Calu3 (cell line): ENCODE results near the gene PCDHGA11. TPM values are rescaled to one million over a fixed set of nuclear protein-coding genes. Genes with fewer than 3 reads are reported as not detected.
"Not testable (repeated sequence)": the region's sequence is repeated elsewhere in the genome, so short reads cannot be mapped to it uniquely, and the experiment has no call there.

Source experiments
- BruUV-seq: library from RNA; stranded (reverse); fragments of 400-500 nt; replicated peaks from 2 replicates; lab custom pipeline; 2021; lab: Mats Ljungman, UMichigan
- CTCF ChIA-PET: fragments of 300-600 bp; sonication (Branson Sonifier 250); formaldehyde crosslinking; loops from one replicate; lab custom pipeline; 2022; ENCODE audit warnings: antibody characterized with exemption; lab: Charles Lee
- DNase-seq: peaks from one replicate; pipeline ENCODE4 v3.0.0; 2022
- H3K27ac Mint-ChIP-seq: one replicate; pipeline ENCODE4 v1.8.0; 2022; ENCODE audit warnings: mixed read lengths; ENCODE audit not compliant: unreplicated experiment
- H3K27me3 Mint-ChIP-seq: one replicate; pipeline ENCODE4 v1.8.0; 2022; ENCODE audit warnings: mixed read lengths; ENCODE audit not compliant: unreplicated experiment
- H3K36me3 Mint-ChIP-seq: one replicate; pipeline ENCODE4 v1.8.0; 2022; ENCODE audit warnings: mild to moderate bottlenecking, moderate library complexity, mixed read lengths; ENCODE audit not compliant: insufficient read depth, unreplicated experiment
- H3K4me1 Mint-ChIP-seq: one replicate; pipeline ENCODE4 v1.8.0; 2022; ENCODE audit warnings: mild to moderate bottlenecking, low read depth, mixed read lengths; ENCODE audit not compliant: unreplicated experiment
- H3K4me3 Mint-ChIP-seq: one replicate; pipeline ENCODE4 v1.8.0; 2022; ENCODE audit warnings: mild to moderate bottlenecking, low read depth, moderate library complexity, mixed read lengths; ENCODE audit not compliant: unreplicated experiment
- H3K9me3 Mint-ChIP-seq: one replicate; pipeline ENCODE4 v1.8.0; 2022; ENCODE audit warnings: low read depth, mixed read lengths; ENCODE audit not compliant: unreplicated experiment
- intact Hi-C: fragments of 100-400 bp; cut with micrococcal nuclease; formaldehyde crosslinking; loops from one replicate; pipeline ENCODE4 v1.10.0; 2022; ENCODE audit not compliant: unreplicated experiment
- total RNA-seq: library from RNA; stranded (reverse); gene quantifications from 2 replicates; pipeline ENCODE4 v1.2.3, GENCODE V29; 2022
- TF ChIP-seq, protein P1 (sequence below): fragments of 200-600 bp; IDR thresholded peaks from one replicate; pipeline ENCODE4 v1.8.0; 2022; ENCODE audit warnings: antibody characterized with exemption; ENCODE audit not compliant: unreplicated experiment

Gene PCDHGA11
- total RNA-seq, 1 experiment from 2014 or later: 2.8 TPM

DNA sequence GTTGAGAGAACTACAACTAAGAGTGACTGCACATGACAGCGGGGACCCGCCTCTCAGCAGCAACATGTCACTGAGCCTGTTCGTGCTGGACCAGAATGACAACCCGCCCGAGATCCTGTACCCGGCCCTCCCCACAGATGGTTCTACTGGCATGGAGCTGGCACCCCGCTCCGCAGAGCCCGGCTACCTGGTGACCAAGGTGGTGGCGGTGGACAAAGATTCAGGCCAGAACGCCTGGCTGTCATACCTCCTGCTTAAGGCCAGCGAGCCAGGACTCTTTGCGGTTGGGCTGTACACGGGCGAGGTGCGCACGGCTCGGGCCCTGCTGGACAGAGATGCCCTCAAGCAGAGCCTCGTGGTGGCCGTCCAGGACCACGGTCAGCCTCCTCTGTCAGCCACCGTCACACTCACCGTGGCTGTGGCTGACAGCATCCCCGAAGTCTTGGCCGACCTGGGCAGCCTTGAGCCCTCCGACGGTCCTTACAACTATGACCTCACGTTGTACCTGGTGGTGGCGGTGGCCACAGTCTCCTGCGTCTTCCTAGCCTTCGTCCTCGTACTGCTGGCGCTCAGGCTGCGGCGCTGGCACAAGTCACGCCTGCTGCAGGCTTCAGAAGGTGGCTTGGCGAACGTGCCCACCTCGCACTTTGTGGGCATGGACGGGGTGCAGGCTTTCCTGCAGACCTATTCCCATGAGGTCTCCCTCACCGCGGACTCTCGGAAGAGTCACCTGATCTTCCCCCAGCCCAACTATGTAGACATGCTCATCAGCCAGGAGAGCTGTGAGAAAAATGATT, 36.2 kb upstream of the PCDHGA11 start:
- TF ChIP-seq, protein P1, sequence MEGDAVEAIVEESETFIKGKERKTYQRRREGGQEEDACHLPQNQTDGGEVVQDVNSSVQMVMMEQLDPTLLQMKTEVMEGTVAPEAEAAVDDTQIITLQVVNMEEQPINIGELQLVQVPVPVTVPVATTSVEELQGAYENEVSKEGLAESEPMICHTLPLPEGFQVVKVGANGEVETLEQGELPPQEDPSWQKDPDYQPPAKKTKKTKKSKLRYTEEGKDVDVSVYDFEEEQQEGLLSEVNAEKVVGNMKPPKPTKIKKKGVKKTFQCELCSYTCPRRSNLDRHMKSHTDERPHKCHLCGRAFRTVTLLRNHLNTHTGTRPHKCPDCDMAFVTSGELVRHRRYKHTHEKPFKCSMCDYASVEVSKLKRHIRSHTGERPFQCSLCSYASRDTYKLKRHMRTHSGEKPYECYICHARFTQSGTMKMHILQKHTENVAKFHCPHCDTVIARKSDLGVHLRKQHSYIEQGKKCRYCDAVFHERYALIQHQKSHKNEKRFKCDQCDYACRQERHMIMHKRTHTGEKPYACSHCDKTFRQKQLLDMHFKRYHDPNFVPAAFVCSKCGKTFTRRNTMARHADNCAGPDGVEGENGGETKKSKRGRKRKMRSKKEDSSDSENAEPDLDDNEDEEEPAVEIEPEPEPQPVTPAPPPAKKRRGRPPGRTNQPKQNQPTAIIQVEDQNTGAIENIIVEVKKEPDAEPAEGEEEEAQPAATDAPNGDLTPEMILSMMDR: no peak
- DNase-seq: no peak
- no TSS peak for BruUV-seq
- peaks cover 4% of the 10 kb centered on the region for H3K36me3 Mint-ChIP-seq
- no peaks in the 10 kb centered on the region for H3K4me1 Mint-ChIP-seq
- peaks cover 12% of the 10 kb centered on the region for H3K9me3 Mint-ChIP-seq
- CTCF ChIA-PET: no interaction called here
- no peaks in the 10 kb centered on the region for H3K27me3 Mint-ChIP-seq
- intact Hi-C loops: no loop called here
- no peak overlapping the region for H3K27ac Mint-ChIP-seq
- no peak overlapping the region for H3K4me3 Mint-ChIP-seq

DNA sequence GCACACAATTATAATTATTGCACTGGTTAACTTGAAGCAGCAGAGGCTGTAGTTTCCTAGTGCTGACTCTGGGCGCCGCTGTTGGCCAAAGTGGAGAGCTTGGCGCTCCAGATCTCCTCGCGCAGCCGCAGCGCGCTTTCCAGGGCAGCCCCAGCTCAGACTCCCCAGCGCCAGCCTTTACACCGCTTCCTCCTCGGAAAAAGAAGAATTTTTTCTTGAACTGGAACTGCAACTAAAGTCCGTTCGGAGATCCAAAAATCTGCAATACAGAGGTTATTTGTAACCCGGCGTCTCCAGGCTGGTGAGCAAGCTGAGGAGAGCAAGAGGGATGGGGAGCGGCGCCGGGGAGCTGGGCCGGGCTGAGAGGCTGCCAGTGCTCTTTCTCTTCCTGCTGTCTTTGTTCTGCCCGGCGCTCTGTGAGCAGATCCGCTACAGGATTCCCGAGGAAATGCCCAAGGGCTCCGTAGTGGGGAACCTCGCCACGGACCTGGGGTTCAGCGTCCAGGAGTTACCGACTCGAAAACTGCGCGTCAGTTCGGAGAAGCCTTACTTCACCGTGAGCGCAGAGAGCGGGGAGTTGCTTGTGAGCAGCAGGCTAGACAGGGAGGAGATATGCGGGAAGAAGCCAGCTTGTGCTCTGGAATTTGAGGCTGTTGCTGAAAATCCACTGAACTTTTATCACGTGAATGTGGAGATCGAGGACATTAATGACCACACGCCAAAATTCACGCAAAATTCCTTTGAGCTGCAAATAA, 33.1 kb upstream of the PCDHGA11 start, which contains the start of gene PCDHGB4:
Gene PCDHGB4 (plus strand): TSS at position 142 of the 755 bp plus-strand sequence. CDS start 187 bp downstream, at position 329.
- intact Hi-C loops, H3K27me3 Mint-ChIP-seq, H3K27ac Mint-ChIP-seq, H3K4me1 Mint-ChIP-seq, BruUV-seq, H3K36me3 Mint-ChIP-seq: not testable (repeated sequence)
- peaks cover 16% of the 10 kb centered on the region for H3K9me3 Mint-ChIP-seq
- TF ChIP-seq, protein P1: peak; percentile 14
- peak; percentile 54 for DNase-seq
- peak within 1 kb of the TSS; percentile 64 for H3K4me3 Mint-ChIP-seq
- CTCF ChIA-PET: interaction anchor here (0.6 to 1.1 kb wide), 2 partner anchors 177 to 204 kb away, joined by 5 to 6 read pairs; no protein-coding TSS in a partner anchor

DNA sequence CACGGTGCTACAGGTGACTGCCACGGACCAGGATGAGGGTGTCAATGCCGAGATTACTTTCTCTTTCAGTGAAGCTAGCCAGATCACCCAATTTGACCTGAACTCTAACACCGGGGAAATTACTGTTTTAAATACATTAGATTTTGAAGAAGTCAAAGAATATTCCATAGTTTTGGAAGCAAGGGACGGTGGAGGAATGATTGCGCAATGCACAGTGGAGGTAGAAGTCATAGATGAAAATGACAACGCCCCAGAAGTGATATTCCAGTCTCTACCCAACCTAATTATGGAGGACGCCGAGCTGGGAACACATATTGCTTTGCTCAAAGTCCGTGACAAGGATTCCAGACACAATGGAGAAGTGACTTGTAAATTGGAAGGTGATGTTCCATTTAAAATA, 32.2 kb upstream of the PCDHGA11 start:
- Mint-ChIP-seq H3K36me3 (peaks cover 9% of the 10 kb centered on the region), H3K4me3 (no peak overlapping the region)
- BruUV-seq: no TSS peak

More for the DNA sequence above, 32.2 kb upstream of the PCDHGA11 start:
- no peak overlapping the region for H3K27ac Mint-ChIP-seq
- intact Hi-C loops: no loop called here
- TF ChIP-seq, protein P1: no peak
- no peaks in the 10 kb centered on the region for H3K27me3 Mint-ChIP-seq
- H3K9me3 Mint-ChIP-seq: peaks cover 13% of the 10 kb centered on the region
- CTCF ChIA-PET: no interaction called here
- DNase-seq: no peak
- H3K4me1 Mint-ChIP-seq: no peaks in the 10 kb centered on the region
